Head of caudate nucleus (tissue), 42 donors: Measurements from ENCODE around the gene WNT11.

Experiments used
- DNase-seq, 42 donors: peaks; one replicate each; pipeline versions ENCODE4 v3.0.0 to v3.0.0-alpha.2; 2020 to 2021; ENCODE audit warnings: mixed read lengths in 7 of 42
- intact Hi-C: fragments of 100-400 bp; cut with DNase I; formaldehyde crosslinking; loops from one replicate; pipeline ENCODE4 v1.15.0; 2022

The WNT11 gene

DNA sequence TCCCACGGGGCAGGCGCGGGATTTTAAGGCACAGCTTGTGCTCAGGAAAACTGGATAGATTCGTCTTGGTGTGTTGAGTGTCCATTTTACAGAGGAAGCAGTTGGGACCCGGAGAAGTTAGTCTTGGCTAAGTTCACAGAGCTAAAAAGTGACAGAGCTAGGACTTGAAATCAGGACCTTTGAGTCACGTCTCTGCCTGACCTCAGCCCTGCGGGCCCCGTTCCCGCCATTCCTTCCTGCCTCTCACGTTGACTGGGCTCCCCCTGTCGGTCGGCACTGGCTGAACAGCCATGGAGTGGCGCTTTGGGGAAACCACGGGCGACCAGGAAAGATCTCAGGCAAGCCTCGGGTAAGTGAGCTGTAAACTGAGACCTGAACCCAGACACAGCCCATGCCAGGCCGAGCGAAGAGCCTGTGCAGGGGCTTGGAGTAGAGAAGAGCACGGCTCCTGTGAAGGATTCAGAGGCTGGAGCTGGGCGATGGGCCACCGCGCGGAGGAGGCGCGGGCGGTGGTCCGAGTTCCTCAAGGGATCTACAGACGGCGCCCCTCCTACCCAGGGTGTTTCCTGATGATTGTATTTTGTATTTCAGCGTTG is 54.1 kb downstream of the WNT11 start:
- peak; percentile 70 to 95 (median 88) for DNase-seq
- intact Hi-C loops = loop anchor here (5.0 kb wide), 2 partner anchors 255 to 350 kb away; no protein-coding TSS in a partner anchor

DNA sequence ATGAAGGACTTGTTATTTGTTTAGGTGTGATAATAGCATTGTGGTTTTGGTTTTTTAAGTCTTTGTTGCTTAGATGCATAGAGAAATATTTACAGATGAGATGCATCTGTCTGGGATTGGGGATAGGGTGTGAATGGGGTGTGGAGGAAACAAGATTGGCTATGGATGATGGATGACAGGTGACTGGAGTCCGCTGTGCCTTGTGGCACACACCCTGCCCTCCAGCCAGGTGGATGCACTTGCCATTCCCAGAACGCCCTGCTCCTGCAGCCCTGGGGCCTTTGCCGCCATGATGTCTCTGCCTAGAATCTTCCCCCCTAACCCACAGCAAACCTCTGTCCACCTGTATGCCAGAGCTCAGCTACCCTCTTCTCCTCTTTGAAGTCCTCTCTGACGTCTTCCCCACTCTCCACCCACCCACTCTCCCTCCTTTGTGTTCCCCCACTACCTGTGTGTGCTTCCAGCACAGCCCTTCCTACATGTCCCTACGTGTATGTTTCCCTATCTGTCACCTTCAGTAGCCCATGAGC is 54.7 kb downstream of the WNT11 start:
- intact Hi-C loops = loop anchor here (5.0 kb wide), 2 partner anchors 254 to 349 kb away; no protein-coding TSS in a partner anchor

DNA sequence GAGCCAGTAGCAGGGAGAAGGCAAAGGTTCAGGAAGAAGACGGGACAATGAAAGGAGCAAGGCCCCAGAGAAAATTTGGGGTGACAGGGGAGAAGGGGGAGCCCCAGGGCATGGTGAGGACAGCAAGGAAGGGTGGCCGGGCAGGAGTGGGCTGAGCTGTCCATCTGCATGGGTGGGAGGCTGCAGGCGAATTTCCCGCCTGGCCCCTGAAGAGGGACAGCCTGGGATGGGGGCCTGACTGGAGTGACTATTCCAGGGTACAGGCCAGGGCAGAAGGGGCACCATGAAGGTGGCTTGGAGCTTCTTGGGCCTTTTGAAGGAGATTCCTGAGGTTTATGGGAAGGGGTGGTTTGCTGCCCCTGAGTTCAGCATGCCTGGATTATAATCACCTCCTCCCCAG is 56.2 kb downstream of the WNT11 start:
- DNase-seq = peak in 1 of 42 donors; percentile 2
- intact Hi-C loops = loop anchor here (5.0 kb wide), 2 partner anchors 253 to 348 kb away; no protein-coding TSS in a partner anchor

More for the DNA sequence above, 54.7 kb downstream of the WNT11 start:
- DNase-seq = peak in 1 of 42 donors; percentile 7

DNA sequence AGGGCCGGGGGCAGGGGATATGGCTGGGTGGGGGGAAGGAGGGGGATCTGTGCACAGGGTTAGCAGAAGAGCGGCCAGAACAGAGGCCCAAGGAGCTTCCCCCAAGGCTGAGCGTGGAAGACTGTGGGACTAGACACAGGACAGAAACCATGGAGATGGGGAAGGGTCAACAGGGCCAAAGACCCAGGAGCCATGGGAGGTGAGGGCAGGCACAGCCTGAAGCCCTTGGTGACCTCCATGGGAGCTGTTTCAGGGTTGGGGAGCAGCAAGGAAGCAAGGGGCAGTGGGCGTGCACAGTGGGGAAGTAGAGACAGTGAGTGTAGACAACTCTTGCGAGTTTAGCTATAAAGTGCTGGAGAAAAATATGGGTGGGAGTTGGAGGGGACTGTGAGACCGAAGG is 56.6 kb downstream of the WNT11 start:
- no peak for DNase-seq
- intact Hi-C loops = loop anchor here (5.0 kb wide), 2 partner anchors 252 to 347 kb away; no protein-coding TSS in a partner anchor

DNA sequence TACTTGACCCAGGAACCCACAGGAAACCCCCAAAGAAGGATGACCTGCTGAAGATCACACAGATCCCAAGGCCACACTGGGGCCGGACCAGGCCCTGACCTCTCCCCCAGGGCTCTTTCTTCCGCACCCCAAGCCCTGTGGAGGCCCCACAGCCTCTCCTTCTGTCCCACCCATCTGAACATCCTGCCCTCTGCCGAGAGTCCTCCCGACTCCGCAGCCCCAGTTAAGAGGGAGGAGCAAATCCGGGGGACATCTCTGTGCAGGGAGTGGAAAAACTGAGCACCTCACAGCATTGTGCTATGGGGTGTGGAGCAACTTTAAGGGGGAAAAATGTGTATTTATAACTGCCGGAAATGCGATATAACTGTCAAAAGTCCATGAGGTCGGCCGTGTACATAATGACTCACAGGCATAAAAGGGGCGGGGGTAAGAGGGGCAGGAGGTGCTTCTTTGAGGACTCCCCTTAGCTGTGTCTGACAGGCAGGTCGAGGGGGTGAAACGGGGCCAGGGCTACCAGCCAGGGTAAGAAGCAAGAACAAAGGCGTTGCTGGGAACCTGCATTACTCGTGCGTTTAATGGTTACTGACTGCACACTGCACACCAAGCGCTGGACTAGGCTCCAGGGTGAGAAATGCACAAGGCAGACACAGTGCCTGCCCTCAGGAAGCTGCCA is 57.2 kb downstream of the WNT11 start:
- intact Hi-C loops = no loop called here
- no peak for DNase-seq

DNA sequence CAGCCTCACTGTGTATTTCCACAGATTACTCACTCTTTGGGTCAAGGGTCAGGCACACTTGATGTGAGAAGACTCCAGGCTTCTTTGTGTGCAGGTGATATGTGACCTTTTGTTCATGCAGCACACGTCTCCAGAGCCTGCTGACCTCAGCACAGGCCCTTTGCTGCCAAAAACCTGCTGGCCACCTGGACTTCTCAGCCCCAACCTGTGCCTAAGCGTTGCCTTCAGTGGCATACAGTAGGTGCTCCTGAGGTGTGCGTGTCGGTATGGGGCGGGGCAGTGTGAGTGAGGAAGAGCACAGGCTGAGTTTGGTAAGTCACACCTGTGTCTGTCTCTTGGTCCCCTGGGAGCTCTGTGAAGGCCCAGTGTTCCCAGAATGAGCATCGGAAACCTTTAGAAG is 58.1 kb downstream of the WNT11 start:
- intact Hi-C loops = no loop called here
- peak in 1 of 42 donors; percentile 24 for DNase-seq

DNA sequence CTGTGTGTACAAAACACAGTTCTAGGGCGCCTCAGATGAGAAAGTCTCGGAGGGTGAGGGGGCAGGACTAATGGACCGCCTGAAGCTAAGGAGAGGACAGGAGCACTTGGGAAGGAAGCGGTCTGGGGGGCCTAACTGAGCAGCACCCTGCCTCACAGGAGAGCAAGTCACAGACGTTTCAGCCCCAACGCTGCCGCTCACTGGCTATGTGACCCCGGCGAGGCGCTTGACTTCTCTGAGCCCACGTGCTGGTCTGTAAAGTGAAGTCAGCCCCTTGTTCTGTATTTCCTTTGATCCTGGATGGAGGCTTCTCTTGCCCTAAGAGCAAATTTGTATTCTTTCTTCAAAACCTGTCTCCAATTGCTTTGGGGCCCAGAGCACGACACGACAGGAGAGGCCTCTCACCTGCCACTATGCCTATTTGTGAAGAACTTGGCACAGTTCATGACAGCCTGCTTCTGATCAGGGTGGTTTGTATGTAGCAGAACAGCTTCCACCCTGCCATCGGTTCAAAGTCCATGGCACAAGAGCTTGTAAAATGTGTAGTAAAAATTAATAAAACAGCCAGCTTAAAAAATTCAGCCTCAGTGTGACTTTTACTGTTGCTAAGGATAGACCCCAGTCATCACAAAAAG is 59.1 kb downstream of the WNT11 start:
- DNase-seq = peak in 3 of 42 donors; percentile 5 to 32 (median 11)
- intact Hi-C loops = no loop called here

DNA sequence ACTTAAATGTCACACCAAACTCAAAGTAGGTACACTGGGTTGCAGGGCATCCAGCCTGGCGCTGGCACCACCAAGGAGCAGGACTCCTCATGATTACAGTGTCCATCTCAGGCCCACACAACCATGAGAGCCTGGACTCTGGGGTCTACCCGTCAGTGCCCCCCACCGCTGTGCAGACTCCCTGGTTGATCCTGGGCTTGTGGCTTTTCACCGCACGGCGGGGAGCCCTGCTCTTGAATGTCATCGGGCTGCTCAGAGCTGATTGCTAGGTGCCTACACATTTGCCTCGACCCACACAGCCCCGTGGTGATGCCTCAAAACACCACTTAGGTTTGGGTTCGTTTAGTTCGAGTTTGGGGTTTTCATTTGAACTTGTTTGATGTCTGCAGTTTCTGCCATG is 63.0 kb downstream of the WNT11 start:
- intact Hi-C loops = no loop called here
- DNase-seq = peak in 2 of 42 donors; percentile 7 to 13

DNA sequence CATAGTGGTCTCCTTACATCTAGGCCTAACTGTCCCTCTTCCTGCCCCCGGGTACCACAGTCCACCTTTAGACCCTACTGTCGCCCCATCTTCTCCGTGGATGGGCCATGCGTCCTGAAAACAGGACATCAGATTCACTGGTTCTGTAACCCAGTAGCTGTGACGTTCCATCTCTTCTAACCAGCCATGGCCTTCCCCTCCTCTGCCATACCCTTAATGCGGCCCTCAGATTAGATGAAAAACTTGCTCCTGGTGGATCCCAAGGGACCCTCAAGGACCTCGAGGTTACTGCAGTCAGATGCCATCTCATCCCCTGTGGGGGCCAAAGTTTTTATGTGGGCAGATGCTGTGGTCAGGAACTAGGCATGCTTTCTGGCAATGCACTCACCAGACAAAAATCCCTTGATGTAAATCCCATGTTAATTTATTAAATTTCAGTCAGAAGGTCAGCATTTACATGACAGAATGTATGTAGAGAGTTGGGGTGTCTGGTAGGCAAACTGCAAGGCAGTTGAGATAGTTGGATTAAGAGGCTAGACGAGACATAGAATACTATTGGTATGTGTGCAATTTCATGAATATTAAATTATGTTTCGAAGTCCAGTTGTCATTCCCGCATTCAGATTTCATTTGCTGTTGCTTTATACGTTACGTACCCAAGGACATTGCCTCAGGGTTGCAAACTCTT is 64.3 kb downstream of the WNT11 start:
- DNase-seq = peak in 3 of 42 donors; percentile 4 to 27 (median 5)
- intact Hi-C loops = no loop called here

DNA sequence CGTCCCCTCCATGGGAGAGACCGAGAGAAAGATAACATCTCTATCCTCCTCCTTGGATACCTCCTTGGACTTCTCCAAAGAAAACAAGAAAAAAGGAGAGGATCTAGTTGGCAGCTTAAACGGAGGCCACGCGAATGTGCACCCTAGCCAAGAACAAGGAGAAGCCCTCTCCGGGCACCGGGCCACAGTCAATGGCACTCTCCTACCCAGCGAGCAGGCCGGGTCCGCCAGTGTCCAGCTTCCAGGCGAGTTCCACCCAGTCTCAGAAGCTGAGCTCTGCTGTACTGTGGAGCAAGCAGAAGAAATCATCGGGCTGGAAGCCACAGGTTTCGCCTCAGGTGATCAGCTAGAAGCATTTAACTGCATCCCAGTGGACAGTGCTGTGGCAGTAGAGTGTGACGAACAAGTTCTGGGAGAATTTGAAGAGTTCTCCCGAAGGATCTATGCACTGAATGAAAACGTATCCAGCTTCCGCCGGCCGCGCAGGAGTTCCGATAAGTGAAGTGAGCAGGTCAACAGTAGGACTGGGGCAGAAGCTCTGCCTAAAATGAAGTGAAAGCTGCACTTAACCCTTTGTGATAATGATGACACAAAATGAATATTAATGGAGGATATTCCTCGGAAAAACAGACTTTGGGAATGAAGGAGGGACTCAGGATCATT is 65.3 kb downstream of the WNT11 start:
- intact Hi-C loops = no loop called here

DNA sequence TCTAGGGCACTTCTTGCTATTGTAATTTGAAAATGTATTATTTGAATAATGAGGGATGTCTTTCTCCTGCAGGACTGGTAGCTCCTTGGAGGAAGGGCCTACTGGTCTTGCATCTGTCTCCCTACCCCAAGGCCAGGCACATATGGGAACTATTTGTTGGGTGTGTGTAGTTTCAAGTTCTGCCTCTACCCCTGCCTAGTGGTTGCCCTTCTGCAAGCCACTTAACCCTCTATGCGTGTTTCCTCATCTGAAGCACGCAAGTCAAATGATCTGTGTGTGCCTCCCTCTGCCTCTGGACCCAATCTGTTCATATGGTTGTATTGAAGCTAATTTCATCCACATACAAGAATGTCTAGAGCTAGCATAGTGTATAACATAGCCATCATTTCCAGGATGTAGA is 67.0 kb downstream of the WNT11 start:
- intact Hi-C loops = no loop called here
- DNase-seq = peak in 2 of 42 donors; percentile 5 to 42

More for the DNA sequence above, 65.3 kb downstream of the WNT11 start:
- DNase-seq = peak in 24 of 42 donors; percentile 12 to 69 (median 46)
